Measurements from ENCODE around the gene KRTAP12-4. TPM values are rescaled to one million over a fixed set of nuclear protein-coding genes. Genes with fewer than 3 reads are reported as not detected.

The KRTAP12-4 gene
- total and polyA plus RNA-seq, 2 donors (not counting 3 experiments of a cell fraction or from before 2014, with no cell fraction given), result not detected

DNA sequence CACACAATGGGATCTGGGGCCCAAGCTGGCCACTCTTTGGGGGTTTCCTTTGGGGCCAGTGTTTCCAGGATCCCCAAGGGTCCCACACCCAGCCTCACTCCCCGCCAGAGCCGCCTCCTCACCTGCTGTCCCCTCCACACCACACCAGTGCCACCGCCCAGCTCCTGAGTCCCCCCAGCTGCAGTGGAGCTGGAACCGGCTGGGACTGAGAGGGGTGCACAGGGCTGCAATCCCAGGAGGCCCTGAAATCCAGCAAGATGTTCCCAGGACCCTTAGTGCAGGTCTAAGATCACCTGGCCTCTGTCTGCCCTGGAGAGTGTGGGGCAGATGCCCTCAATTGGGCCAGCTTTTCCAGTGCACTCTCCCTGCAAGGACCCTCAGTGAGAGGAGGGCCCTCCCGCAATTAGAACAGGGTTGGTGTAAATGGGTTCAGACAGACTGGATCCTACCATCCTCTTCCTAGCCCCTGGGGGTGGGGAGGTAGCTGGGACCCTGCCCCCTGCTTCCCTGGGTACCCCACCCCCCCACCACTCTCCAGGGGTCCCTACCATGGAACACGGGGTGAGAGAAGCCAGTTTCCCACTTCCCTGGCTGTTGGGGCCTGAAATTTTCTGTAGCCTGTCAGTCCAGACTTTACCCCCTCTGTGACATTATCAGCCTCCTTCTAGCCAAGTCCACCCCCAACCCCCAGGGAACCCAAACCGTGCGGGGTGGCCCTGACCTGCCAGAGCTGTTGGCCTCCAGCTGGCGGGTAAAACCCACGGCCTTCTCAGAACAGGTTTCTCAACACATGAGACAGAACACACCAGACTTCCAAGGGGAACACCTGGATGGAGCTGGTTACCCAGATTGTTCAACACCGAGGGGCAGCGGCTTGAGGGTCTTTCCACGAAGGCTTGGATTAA, 49.5 kb upstream of the KRTAP12-4 start:
- no peak overlapping the region for H3K4me2 ChIP-seq (ENCODE audit: insufficient read depth, low read length)
- dilution Hi-C loops (cut with MboI; ENCODE audit: extremely low pct_ligation_motif_present, low sequenced_read_pairs) (no loop called here), intact Hi-C loops (cut with micrococcal nuclease) (no loop called here)
- DNase-seq (ENCODE audit: low read depth, low spot score), result no peak
- no TSS peak for BruUV-seq (replicated peaks)
- H3K9me1 ChIP-seq (replicated peaks; ENCODE audit: control insufficient read depth, extremely low read depth, insufficient read depth, low read length), result no peaks in the 10 kb centered on the region
- peaks cover 52 to 58% of the 10 kb centered on the region in 2 experiments for H3K27me3 ChIP-seq (ENCODE audit: control insufficient read depth in 2 of 2, insufficient read depth in 2 of 2, low read length in 2 of 2)
- FAIRE-seq, result no peak
- H3K4me3 ChIP-seq (replicated peaks in 1 of 3; ENCODE audit: insufficient read depth in 1 of 3, low read depth in 1 of 3, low read length in 3 of 3), result no peak overlapping the region
- no peaks in the 10 kb centered on the region for H4K20me1 ChIP-seq (replicated peaks; ENCODE audit: control insufficient read depth, extremely low read depth, insufficient read depth, low read length)
- H3K79me2 ChIP-seq (ENCODE audit: control insufficient read depth, insufficient read depth, low read length), result no peaks in the 10 kb centered on the region
- H3K4me1 ChIP-seq (ENCODE audit: control insufficient read depth, extremely low read depth, insufficient read depth, low read length), result no peaks in the 10 kb centered on the region
- TF ChIP-seq, protein P1, sequence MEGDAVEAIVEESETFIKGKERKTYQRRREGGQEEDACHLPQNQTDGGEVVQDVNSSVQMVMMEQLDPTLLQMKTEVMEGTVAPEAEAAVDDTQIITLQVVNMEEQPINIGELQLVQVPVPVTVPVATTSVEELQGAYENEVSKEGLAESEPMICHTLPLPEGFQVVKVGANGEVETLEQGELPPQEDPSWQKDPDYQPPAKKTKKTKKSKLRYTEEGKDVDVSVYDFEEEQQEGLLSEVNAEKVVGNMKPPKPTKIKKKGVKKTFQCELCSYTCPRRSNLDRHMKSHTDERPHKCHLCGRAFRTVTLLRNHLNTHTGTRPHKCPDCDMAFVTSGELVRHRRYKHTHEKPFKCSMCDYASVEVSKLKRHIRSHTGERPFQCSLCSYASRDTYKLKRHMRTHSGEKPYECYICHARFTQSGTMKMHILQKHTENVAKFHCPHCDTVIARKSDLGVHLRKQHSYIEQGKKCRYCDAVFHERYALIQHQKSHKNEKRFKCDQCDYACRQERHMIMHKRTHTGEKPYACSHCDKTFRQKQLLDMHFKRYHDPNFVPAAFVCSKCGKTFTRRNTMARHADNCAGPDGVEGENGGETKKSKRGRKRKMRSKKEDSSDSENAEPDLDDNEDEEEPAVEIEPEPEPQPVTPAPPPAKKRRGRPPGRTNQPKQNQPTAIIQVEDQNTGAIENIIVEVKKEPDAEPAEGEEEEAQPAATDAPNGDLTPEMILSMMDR (IDR thresholded peaks at IDR 0.05; ENCODE audit: extremely low read depth in 1 of 2, insufficient read depth in 1 of 2, low read depth in 1 of 2, low read length in 2 of 2), result no peak
- TF ChIP-seq, protein P2, sequence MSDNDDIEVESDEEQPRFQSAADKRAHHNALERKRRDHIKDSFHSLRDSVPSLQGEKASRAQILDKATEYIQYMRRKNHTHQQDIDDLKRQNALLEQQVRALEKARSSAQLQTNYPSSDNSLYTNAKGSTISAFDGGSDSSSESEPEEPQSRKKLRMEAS (IDR thresholded peaks at IDR 0.05; ENCODE audit: insufficient read depth, insufficient read length), result no peak
- no peak for TF ChIP-seq GATA2 (IDR thresholded peaks at IDR 0.05; ENCODE audit: insufficient read depth, insufficient read length, low read depth, low read length)
- no peak for TF ChIP-seq EZH2 (IDR thresholded peaks at IDR 0.05; ENCODE audit: borderline replicate concordance, low read depth, low read length, severe bottlenecking)
- no peak for TF ChIP-seq POLR2AphosphoS5 (IDR thresholded peaks at IDR 0.05; ENCODE audit: insufficient read depth, low read depth, low read length)
- TF ChIP-seq POLR2A (IDR thresholded peaks at IDR 0.05; ENCODE audit: low read depth, low read length), result no peak
- no peak overlapping the region for H3K9ac ChIP-seq (replicated peaks; ENCODE audit: extremely low read depth, insufficient read depth, low read length)
- H3K36me3 ChIP-seq (ENCODE audit: control insufficient read depth in 2 of 2, extremely low read depth in 1 of 2, insufficient read depth in 2 of 2, low read length in 2 of 2), result no peaks in the 10 kb centered on the region
- H3K27ac ChIP-seq (ENCODE audit: insufficient read depth, low read depth, low read length), result no peak overlapping the region
- no peaks in the 10 kb centered on the region for H3K9me3 ChIP-seq (replicated peaks; ENCODE audit: control insufficient read depth, insufficient read depth, low read length)
- CTCF ChIA-PET, result no interaction called here
- POLR2A ChIA-PET, result no interaction called here
- no peak overlapping the region for H2AFZ ChIP-seq (ENCODE audit: low read depth, low read length)
